Naive thymus-derived CD8-positive, alpha-beta T cell (primary cell): ENCODE measurements around the gene DCLRE1A. TPM values are rescaled to one million over a fixed set of nuclear protein-coding genes. Genes with fewer than 3 reads are reported as not detected.

Experiments used
- ATAC-seq, 2 donors: fragments of 150-1000 bp; cut with Tn5 transposase in 1 of 2; sonication (Bioruptor Pico), chemical (Tn5 transposase) in 1 of 2; 1 replicate in 1 of 2; 2 replicates in 1 of 2; pipeline ENCODE4 v1.10.0; 2021; ENCODE audit warnings: mild to moderate bottlenecking in 2 of 2, moderate library complexity in 2 of 2
- POLR2A ChIA-PET: fragments of 350-600 bp; sonication (Branson Sonifier 250); formaldehyde crosslinking; loops from one replicate; lab custom pipeline; 2021; ENCODE audit warnings: antibody characterized with exemption; lab: Charles Lee
- DNase-seq, 10 donors: peaks; one replicate each; pipeline versions ENCODE4 v3.0.0 to v3.0.0-alpha.2; 2020 to 2022
- H3K27ac Mint-ChIP-seq, 10 donors: one replicate each; pipeline ENCODE4 v1.8.0; 2020 to 2022; ENCODE audit warnings: mild to moderate bottlenecking in 10 of 10, mixed read lengths in 10 of 10, moderate library complexity in 4 of 10, inconsistent platforms in 1 of 10
- H3K27me3 Mint-ChIP-seq, 5 donors: one replicate each; pipeline ENCODE4 v1.8.0; 2021 to 2022; ENCODE audit warnings: mixed read lengths in 5 of 5
- H3K36me3 Mint-ChIP-seq, 3 donors: one replicate each; pipeline ENCODE4 v1.8.0; 2020 to 2022; ENCODE audit warnings: mixed read lengths in 3 of 3, mild to moderate bottlenecking in 2 of 3, inconsistent platforms in 1 of 3
- H3K4me1 Mint-ChIP-seq, 4 donors: one replicate each; pipeline ENCODE4 v1.8.0; 2021 to 2022; ENCODE audit warnings: mixed read lengths in 4 of 4
- H3K4me3 Mint-ChIP-seq, 10 donors: one replicate each; pipeline ENCODE4 v1.8.0; 2020 to 2022; ENCODE audit warnings: mild to moderate bottlenecking in 10 of 10, mixed read lengths in 10 of 10, moderate library complexity in 6 of 10, inconsistent platforms in 1 of 10
- H3K9me3 Mint-ChIP-seq, 9 donors: one replicate each; pipeline ENCODE4 v1.8.0; 2020 to 2022; ENCODE audit warnings: mixed read lengths in 9 of 9, mild to moderate bottlenecking in 3 of 9, inconsistent platforms in 1 of 9, moderate library complexity in 1 of 9
- polyA plus RNA-seq, 3 donors: library from polyadenylated mRNA; unstranded; fragments of 300-500 nt; fragmentation: Illumina TruSeq; gene quantifications; one replicate each; pipeline ENCODE4 v1.2.3, GENCODE V29; 2021
- total RNA-seq, 8 experiments: library from RNA in 2 of 8; stranded (reverse) in 2 of 8; gene quantifications; one replicate each; pipeline ENCODE4 v1.2.3 and lab custom pipeline; 2021 to 2026

Gene DCLRE1A
- total and polyA plus RNA-seq, 5 experiments from 2014 or later = 2.3 to 4.8 (median 4.3) TPM

DNA sequence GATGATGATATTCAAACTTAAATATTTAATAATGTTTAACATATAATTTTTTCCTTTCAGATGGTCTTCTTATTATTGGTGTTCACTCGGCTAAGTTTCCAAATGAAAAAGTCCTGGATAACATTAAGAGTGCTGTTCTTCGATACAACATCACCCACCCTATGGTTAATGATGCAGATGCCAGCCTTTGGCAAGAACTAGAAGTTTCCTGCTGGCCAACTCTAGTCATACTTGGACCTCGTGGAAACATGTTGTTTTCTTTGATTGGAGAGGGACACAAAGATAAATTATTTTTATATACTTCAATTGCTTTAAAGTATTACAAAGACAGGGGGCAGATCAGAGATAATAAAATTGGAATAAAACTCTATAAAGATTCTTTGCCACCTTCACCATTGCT lies 22.6 kb upstream of the DCLRE1A start:
- POLR2A ChIA-PET = no interaction called here
- Mint-ChIP-seq H3K36me3 (peaks cover 9 to 52% (median 28%) of the 10 kb centered on the region in 3 donors), H3K9me3 (peaks cover 0 to 11% (median 6%) of the 10 kb centered on the region in 9 donors), H3K4me1 (peaks cover 2 to 22% (median 17%) of the 10 kb centered on the region in 4 donors), H3K27me3 (no peaks in the 10 kb centered on the region), H3K4me3 (no peak overlapping the region), H3K27ac (no peak overlapping the region)
- ATAC-seq (no peak), DNase-seq (no peak)

DNA sequence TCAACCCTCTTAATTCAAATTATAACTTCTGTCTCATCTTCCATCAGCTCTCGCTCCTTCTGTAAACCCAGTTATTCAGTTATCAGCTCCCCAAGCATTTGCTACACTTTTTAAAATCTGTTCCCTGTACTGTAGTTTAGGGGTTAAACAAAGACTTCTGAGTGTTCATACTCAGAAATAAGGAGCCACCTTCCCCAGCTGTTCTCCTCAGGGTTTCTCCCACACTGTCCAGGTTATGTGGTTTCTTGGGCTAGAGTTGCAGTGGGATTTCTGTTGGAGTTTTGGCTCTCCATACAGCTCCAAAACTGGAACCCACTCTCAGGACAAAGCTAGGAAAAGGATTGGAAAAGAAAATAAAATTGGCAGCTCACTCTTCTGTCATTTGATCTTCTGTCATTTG lies 21.3 kb upstream of the DCLRE1A start:
- H3K36me3 Mint-ChIP-seq = peaks cover 9 to 48% (median 33%) of the 10 kb centered on the region in 3 donors
- H3K4me3 Mint-ChIP-seq = no peak overlapping the region
- POLR2A ChIA-PET = no interaction called here

DNA sequence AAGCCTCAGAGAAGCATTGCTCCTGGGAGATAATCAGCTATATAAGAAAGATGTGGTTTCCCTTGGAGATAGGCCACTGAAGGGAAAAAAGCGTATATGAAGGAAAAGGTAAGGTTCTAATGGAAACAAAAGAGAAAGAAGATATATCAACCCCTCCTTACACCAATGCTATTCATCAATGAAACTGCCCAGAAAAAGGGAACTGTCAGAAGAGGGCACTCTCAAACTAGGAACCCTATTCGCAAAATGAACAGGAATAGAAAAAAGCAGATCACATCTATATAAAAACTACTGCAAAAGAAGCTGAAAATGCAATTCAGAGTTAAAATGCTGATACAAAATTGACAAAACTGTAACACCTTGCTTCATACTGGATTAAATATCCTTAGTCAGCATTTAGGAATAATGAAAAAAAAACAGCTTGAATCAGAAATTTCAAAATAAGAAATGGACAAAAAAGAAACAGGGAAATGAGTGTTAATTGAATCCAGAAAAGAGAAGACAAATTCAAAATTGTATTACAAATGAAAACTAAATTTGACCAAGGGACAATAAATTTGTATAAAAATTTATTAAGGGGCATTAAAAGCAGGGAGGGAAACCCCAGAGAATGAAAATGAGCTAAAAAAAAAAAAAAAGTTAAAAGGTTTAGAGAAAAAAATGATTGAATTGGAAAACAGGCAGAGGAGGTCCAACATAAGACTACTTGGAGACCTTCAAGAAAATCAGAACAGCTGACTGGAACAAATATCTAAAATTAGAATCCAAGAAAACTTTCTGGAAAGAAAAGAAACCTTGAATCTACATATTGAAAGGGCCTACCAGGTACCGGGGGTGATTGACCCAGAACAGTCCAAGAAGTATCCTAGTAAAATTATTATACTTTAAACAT lies 18.5 kb upstream of the DCLRE1A start:
- ATAC-seq (no peak), DNase-seq (no peak)
- no peak overlapping the region for H3K27ac Mint-ChIP-seq
- peaks cover 11 to 32% (median 23%) of the 10 kb centered on the region in 4 donors for H3K4me1 Mint-ChIP-seq
- H3K9me3 Mint-ChIP-seq = peaks cover 0 to 11% (median 7%) of the 10 kb centered on the region in 9 donors
- H3K36me3 Mint-ChIP-seq = peaks cover 6 to 42% (median 32%) of the 10 kb centered on the region in 3 donors
- no peaks in the 10 kb centered on the region for H3K27me3 Mint-ChIP-seq
- no peak overlapping the region for H3K4me3 Mint-ChIP-seq
- POLR2A ChIA-PET = interaction anchor here (0.6 kb wide), 1 partner anchor 32 kb away, joined by 6 read pairs; no protein-coding TSS in a partner anchor

More for the DNA sequence above, 21.3 kb upstream of the DCLRE1A start:
- Mint-ChIP-seq H3K4me1 (peaks cover 2 to 22% (median 17%) of the 10 kb centered on the region in 4 donors), H3K27me3 (no peaks in the 10 kb centered on the region), H3K27ac (no peak overlapping the region), H3K9me3 (peaks cover 0 to 11% (median 7%) of the 10 kb centered on the region in 9 donors)
- no peak for DNase-seq
- ATAC-seq = no peak

DNA sequence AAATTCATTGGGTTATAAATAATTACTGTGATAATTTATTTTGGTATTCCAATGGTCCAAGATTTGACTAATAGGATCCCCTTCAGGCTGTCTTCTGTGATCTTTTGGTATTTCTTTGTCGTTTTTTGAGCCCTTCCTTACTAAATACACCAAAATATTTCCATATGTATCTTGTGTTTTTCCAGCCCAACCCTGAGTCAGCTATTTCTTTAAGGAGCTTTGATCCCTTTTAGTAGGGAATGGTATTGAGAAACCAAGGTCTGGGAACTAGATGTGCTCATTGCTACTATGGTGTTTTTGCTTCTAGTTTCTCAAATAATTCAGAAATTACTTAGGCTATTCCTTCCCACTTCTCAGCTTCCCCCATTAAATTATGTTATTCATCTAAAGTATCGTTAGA lies 15.9 kb upstream of the DCLRE1A start:
- ATAC-seq (no peak), DNase-seq (no peak)
- H3K27ac Mint-ChIP-seq = no peak overlapping the region
- peaks cover 3 to 39% (median 34%) of the 10 kb centered on the region in 3 donors for H3K36me3 Mint-ChIP-seq
- H3K4me1 Mint-ChIP-seq = peaks cover 15 to 25% (median 21%) of the 10 kb centered on the region in 4 donors
- peaks cover 0 to 11% (median 7%) of the 10 kb centered on the region in 9 donors for H3K9me3 Mint-ChIP-seq
- POLR2A ChIA-PET = no interaction called here
- H3K4me3 Mint-ChIP-seq = no peak overlapping the region
- no peaks in the 10 kb centered on the region for H3K27me3 Mint-ChIP-seq

DNA sequence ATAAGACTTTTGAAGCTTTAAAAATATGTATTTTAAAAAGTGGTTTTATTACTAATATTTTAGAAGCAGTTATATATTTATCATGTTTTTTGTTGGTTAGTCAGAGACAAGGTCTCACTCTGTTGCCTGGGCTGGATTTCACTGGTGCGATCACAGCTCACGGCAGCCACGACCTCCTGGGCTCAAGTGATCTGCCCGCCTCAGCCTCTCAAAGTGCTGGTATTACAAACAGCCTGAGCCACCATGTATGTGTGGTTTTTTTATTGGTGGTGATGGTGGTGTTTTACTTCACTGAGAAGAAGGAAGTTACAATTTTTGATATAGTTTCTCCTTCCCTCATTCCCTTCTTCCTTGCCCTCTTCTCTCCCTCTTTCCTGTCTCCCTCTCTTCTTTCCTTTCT lies 14.0 kb upstream of the DCLRE1A start:
- H3K9me3 Mint-ChIP-seq = peaks cover 0 to 11% (median 7%) of the 10 kb centered on the region in 9 donors
- POLR2A ChIA-PET = no interaction called here
- H3K27ac Mint-ChIP-seq = peak overlapping the region in 1 of 10 donors; percentile 16
- ATAC-seq (no peak), DNase-seq (no peak)
- H3K4me1 Mint-ChIP-seq = peaks cover 13 to 16% (median 14%) of the 10 kb centered on the region in 4 donors
- H3K36me3 Mint-ChIP-seq = peaks cover 9 to 50% (median 38%) of the 10 kb centered on the region in 3 donors
- no peaks in the 10 kb centered on the region for H3K27me3 Mint-ChIP-seq
- no peak overlapping the region for H3K4me3 Mint-ChIP-seq

DNA sequence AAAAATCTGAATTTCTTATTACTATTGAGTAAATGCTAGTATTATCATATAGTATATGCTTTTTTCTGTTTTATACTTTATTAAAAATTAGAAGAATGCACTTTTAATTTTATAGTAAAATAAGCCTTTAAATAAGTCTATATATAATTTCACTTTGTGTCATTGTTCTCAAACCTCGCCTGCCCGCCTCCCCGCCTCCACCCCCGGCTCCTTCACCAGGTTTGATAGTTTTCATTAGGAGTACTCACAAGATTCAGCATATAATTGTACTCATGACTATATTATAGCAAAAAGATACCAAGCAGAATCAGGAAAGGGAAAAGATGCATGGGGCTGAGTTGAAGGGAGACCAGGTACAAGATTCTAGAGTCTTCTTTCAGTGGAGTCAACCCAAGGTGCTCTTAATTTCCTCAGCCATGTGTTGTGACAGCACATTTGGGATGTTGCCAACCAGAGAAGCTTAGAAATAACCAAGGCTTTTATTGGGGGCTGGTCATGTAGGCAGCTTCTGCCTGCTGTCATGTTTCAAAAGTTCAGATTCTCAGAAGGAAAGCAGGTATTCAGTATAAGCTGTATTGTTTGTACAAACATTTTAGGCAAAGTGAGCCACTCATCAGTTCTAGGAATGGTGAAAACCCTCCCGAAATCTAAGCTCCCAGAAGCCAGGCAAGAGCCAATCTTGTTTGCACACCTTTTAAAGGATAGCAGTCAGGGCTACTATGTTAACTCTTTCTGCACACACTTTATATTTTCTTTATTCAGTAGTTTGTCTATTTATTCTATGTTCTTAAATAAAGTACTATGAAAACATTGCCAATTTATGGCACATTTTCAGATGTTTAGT lies 12.9 kb upstream of the DCLRE1A start:
- Mint-ChIP-seq H3K9me3 (peaks cover 0 to 3% (median under 1%) of the 10 kb centered on the region in 9 donors), H3K4me3 (no peak overlapping the region), H3K4me1 (peaks cover 11 to 16% (median 14%) of the 10 kb centered on the region in 4 donors), H3K36me3 (peaks cover 9 to 47% (median 29%) of the 10 kb centered on the region in 3 donors), H3K27me3 (no peaks in the 10 kb centered on the region), H3K27ac (no peak overlapping the region)
- POLR2A ChIA-PET = no interaction called here
- DNase-seq (no peak), ATAC-seq (no peak)

DNA sequence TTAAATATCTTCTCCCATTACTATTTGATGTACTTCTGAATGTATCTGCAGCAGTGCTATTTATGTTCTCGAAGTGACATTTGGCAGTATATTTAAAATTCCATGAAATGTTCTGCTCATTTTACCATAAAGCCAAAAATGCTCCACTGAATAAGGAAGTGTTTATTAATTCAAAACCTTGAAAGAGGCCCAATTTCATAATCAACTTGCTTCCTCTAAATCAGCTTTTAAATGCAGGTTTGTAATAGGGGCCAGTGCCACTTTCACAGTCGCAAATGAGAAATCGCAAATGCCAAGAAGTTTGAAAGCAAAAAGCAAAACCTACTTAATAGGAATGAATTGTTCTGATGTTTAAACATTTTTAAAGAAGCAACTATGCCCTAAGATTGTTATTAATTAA lies 12.0 kb upstream of the DCLRE1A start:
- Mint-ChIP-seq H3K27me3 (no peaks in the 10 kb centered on the region), H3K36me3 (peaks cover 13 to 51% (median 30%) of the 10 kb centered on the region in 3 donors), H3K27ac (no peak overlapping the region), H3K4me3 (no peak overlapping the region), H3K4me1 (peaks cover 11 to 17% (median 15%) of the 10 kb centered on the region in 4 donors), H3K9me3 (peaks cover 0 to 10% (median 3%) of the 10 kb centered on the region in 9 donors)
- no peak for ATAC-seq
- DNase-seq = no peak
- POLR2A ChIA-PET = no interaction called here

DNA sequence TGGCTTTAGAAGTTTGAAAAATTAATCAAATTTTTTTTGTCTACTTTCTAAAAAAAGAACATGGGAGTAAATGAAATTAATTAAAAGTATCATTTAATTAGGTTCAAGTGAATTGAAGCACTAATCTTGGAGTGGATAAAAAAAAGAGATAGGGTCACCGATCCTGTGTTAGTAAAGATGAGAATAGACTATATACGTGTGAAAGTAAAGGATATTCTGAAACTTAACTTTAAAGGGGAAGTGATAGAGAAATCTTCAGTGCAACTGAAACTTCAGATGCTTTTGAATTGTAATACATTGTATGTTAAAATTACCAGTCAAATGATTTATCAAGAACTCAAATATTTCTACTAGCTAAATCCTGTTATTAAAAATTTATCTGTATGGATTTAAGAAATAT lies 5.4 kb upstream of the DCLRE1A start:
- POLR2A ChIA-PET = no interaction called here
- Mint-ChIP-seq H3K4me1 (peaks cover 10 to 37% (median 14%) of the 10 kb centered on the region in 4 donors), H3K27me3 (no peaks in the 10 kb centered on the region), H3K9me3 (peaks cover 0 to 12% (median 5%) of the 10 kb centered on the region in 9 donors), H3K4me3 (no peak overlapping the region), H3K27ac (peak overlapping the region in 1 of 10 donors; percentile 57), H3K36me3 (peaks cover 35 to 49% (median 35%) of the 10 kb centered on the region in 3 donors)
- DNase-seq (no peak), ATAC-seq (no peak)

DNA sequence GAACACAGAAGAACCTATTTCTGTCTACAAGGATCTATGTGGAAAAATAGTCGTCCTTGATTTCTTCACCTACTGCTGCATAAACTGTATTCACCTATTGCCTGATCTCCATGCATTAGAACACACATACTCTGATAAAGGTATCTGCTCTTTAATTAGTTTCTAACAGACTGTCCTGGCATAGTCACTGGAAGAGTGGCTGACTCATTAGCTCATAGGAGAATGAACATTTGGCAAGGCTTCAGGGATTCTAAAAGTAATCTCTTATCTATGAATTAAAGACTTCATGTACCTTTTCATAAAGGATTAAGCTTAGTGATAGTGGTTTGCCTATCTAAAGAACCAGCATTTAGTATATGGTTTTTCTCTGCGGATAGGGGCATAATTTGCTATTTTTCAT lies 4.7 kb upstream of the DCLRE1A start:
- peaks cover 13 to 43% (median 20%) of the 10 kb centered on the region in 4 donors for H3K4me1 Mint-ChIP-seq
- peaks cover 29 to 42% (median 30%) of the 10 kb centered on the region in 3 donors for H3K36me3 Mint-ChIP-seq
- no peak overlapping the region for H3K27ac Mint-ChIP-seq
- H3K27me3 Mint-ChIP-seq = no peaks in the 10 kb centered on the region
- no peak overlapping the region for H3K4me3 Mint-ChIP-seq
- POLR2A ChIA-PET = interaction anchor here (0.7 kb wide), 1 partner anchor 165 kb away, joined by 6 read pairs; no protein-coding TSS in a partner anchor
- ATAC-seq = no peak
- no peak for DNase-seq
- H3K9me3 Mint-ChIP-seq = peaks cover 0 to 12% (median 5%) of the 10 kb centered on the region in 9 donors

DNA sequence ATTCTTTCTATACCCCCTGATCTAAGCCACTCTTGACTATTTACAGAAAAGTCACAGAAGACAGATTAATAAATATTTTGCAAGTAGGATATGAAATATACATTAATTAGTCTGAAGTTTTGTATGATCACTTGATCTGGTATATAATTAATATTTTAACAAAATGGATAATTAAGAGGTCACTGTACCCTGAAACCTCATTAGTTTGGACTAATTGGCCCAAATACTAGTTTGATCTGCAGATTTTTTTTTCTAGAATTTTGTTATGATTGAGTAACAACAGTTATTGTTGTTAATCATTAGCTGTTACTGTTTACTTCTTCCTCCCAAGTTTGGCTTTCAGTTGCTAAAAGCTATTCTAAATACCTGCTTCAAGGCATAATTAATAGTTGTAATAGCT lies 3.3 kb upstream of the DCLRE1A start:
- Mint-ChIP-seq H3K9me3 (peaks cover 0 to 9% (median 5%) of the 10 kb centered on the region in 9 donors), H3K27ac (no peak overlapping the region), H3K27me3 (no peaks in the 10 kb centered on the region), H3K4me3 (no peak overlapping the region), H3K36me3 (peaks cover 25 to 30% (median 30%) of the 10 kb centered on the region in 3 donors), H3K4me1 (peaks cover 14 to 55% (median 29%) of the 10 kb centered on the region in 4 donors)
- ATAC-seq = no peak
- DNase-seq = no peak
- POLR2A ChIA-PET = no interaction called here

DNA sequence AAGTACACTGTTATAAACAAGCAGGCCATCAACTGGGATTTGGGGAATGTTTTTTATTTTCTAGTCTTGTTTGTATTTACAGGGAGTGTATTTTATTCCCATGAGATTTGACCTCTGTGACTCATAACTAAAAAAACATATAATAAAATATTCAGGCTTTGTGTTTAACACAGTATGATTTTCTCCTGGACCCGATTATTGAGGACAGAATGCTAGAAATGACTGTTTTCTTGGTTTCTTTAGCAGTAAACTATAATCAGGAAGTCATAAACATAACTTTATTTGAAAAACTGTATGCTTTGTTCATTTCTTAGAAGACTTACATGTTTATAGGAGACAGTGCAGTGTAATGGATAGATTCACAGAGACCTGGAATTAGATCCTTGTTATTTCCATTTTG lies 2.7 kb upstream of the DCLRE1A start:
- ATAC-seq = no peak
- DNase-seq = no peak
- peaks cover 25 to 30% (median 29%) of the 10 kb centered on the region in 3 donors for H3K36me3 Mint-ChIP-seq
- peak overlapping the region in 6 of 10 donors; percentile 27 to 99 (median 97) for H3K4me3 Mint-ChIP-seq
- H3K27ac Mint-ChIP-seq = peak overlapping the region in 3 of 10 donors; percentile 25 to 98 (median 90)
- peaks cover 0 to 9% (median 5%) of the 10 kb centered on the region in 9 donors for H3K9me3 Mint-ChIP-seq
- H3K4me1 Mint-ChIP-seq = peaks cover 14 to 57% (median 30%) of the 10 kb centered on the region in 4 donors
- POLR2A ChIA-PET = no interaction called here
- H3K27me3 Mint-ChIP-seq = no peaks in the 10 kb centered on the region
